ENCODE results near the gene PIK3CA. TPM values are rescaled to one million over a fixed set of nuclear protein-coding genes. Genes with fewer than 3 reads are reported as not detected.

PIK3CA gene
- total and polyA plus RNA-seq, 10 of the 15 experiments (the other 5 are each of a cell fraction or from before 2014, with no cell fraction given) = 3.0 to 18.6 (median 9.0) TPM

- TF ChIP-seq PKNOX1 (IDR thresholded peaks at IDR 0.05) = peak; percentile 75
- peak; percentile 47; the same call in 1 of the 2 replicates for TF ChIP-seq CREB1 (IDR thresholded peaks at IDR 0.05; ENCODE audit: low read depth)
- peak; percentile 76 for TF ChIP-seq ATF7 (IDR thresholded peaks at IDR 0.05; ENCODE audit: low read depth)
- TF ChIP-seq TCF12 (IDR thresholded peaks at IDR 0.05; ENCODE audit: low read depth, low read length) = peak; percentile 87
- TF ChIP-seq HCFC1 (IDR thresholded peaks at IDR 0.05; ENCODE audit: low read length) = no peak
- 0 out of 2 replicates have a peak, but pooled peaks have one; percentile 46 for TF ChIP-seq SIN3A (IDR thresholded peaks at IDR 0.05; ENCODE audit: low read depth, low read length)
- peak; percentile 19 for TF ChIP-seq PBX3 (IDR thresholded peaks at IDR 0.05; ENCODE audit: insufficient replicate concordance, low read depth, low read length)
- TF ChIP-seq JUNB (IDR thresholded peaks at IDR 0.05) = peak; percentile 39; the same call in 1 of the 2 replicates
- TF ChIP-seq NFIC (IDR thresholded peaks at IDR 0.05; ENCODE audit: low read depth, low read length) = peak; percentile 69; the same call in 1 of the 2 replicates
- TF ChIP-seq POLR2AphosphoS5 (IDR thresholded peaks at IDR 0.05; ENCODE audit: low read length) = no peak
- peak; percentile 42 for TF ChIP-seq SKIL (IDR thresholded peaks at IDR 0.05; ENCODE audit: low read depth, poor library complexity, severe bottlenecking)
- peak in 1 of 2 experiments; percentile 61; a peak in 1 of 4 replicates for TF ChIP-seq EP300 (IDR thresholded peaks at IDR 0.05; ENCODE audit: borderline replicate concordance in 1 of 2, control insufficient read depth in 1 of 2, low read depth in 2 of 2, low read length in 2 of 2)
Measured at GRCh38 chr3:179196098-179196497, 47.9 kb downstream of the PIK3CA start (continued).

Measured in GM12878 (cell line).